Neural cell (in vitro differentiated cells): ENCODE measurements around the gene KIAA1210. TPM values are rescaled to one million over a fixed set of nuclear protein-coding genes. Genes with fewer than 3 reads are reported as not detected.

Experiments
- H2AFZ ChIP-seq: fragments of 200-600, 300-800 bp; sonication (generic), shearing (Covaris generic); 2 replicates; pipeline ENCODE4 v1.6.0; 2014; ENCODE audit warnings: low read depth, mild to moderate bottlenecking, antibody characterized with exemption, low read length, moderate library complexity
- H3F3A ChIP-seq: fragments of 200-600 bp; shearing (Covaris generic); 2 replicates; pipeline ENCODE4 v1.6.1; 2016; ENCODE audit warnings: mild to moderate bottlenecking, moderate library complexity, mixed read lengths, antibody characterized with exemption, low read length; ENCODE audit not compliant: insufficient read depth, poor library complexity, severe bottlenecking
- H3K27ac ChIP-seq: fragments of 200-600, 300-800 bp; sonication (generic), shearing (Covaris generic); 2 replicates; pipeline ENCODE4 v1.5.1; 2014; ENCODE audit warnings: mild to moderate bottlenecking, low read length, moderate library complexity
- H3K27me3 ChIP-seq: fragments of 300-800, 200-600 bp; sonication (generic), shearing (Covaris generic); 2 replicates; pipeline ENCODE4 v1.6.0; 2014; ENCODE audit warnings: mild to moderate bottlenecking, low read depth, low read length, moderate library complexity; ENCODE audit not compliant: insufficient read depth
- H3K36me3 ChIP-seq: fragments of 300-800, 200-600 bp; sonication (generic), shearing (Covaris generic); 2 replicates; pipeline ENCODE4 v1.5.1; 2014; ENCODE audit warnings: mild to moderate bottlenecking, antibody characterized with exemption, low read length, moderate library complexity; ENCODE audit not compliant: insufficient read depth
- H3K4me2 ChIP-seq: fragments of 300-800, 200-600 bp; sonication (generic), shearing (Covaris generic); 2 replicates; pipeline ENCODE4 v1.6.0; 2014; ENCODE audit warnings: mild to moderate bottlenecking, low read length
- H3K4me3 ChIP-seq: fragments of 300-800, 200-600 bp; sonication (generic), shearing (Covaris generic); 2 replicates; pipeline ENCODE4 v1.5.1; 2014; ENCODE audit warnings: mild to moderate bottlenecking, low read length, moderate library complexity
- H3K79me2 ChIP-seq: fragments of 200-600 bp; shearing (Covaris generic); replicated peaks from 2 replicates; pipeline ENCODE4 v1.6.0; 2014; ENCODE audit warnings: mild to moderate bottlenecking, low read length, moderate library complexity; ENCODE audit not compliant: insufficient read depth
- H3K9ac ChIP-seq: fragments of 300-800, 200-600 bp; sonication (generic), shearing (Covaris generic); 2 replicates; pipeline ENCODE4 v1.6.1; 2016; ENCODE audit warnings: mild to moderate bottlenecking, low read length, mixed read lengths
- H3K9me2 ChIP-seq: fragments of 200-600 bp; shearing (Covaris generic); 2 replicates; pipeline ENCODE4 v1.6.1; 2016; ENCODE audit warnings: mild to moderate bottlenecking, low read length, mixed read lengths; ENCODE audit not compliant: insufficient read depth
- H3K9me3 ChIP-seq: fragments of 200-600, 300-800 bp; sonication (generic), shearing (Covaris generic); 2 replicates; pipeline ENCODE4 v1.6.1; 2016; ENCODE audit warnings: mild to moderate bottlenecking, mixed run types, low read length, moderate library complexity, mixed read lengths
- H4K20me1 ChIP-seq: fragments of 200-600 bp; shearing (Covaris generic); 2 replicates; pipeline ENCODE4 v1.6.1; 2016; ENCODE audit warnings: mild to moderate bottlenecking, mixed run types; ENCODE audit not compliant: insufficient read depth
- EP300 ChIP-seq: fragments of 450-650 bp; conservative IDR thresholded peaks from 2 replicates; pipeline ENCODE4 v1.6.1; 2014; ENCODE audit warnings: antibody characterized with exemption, mild to moderate bottlenecking, moderate library complexity; ENCODE audit not compliant: poor library complexity, severe bottlenecking
- EZH2 ChIP-seq: fragments of 200-600, 300-800 bp; shearing (Covaris generic), sonication (generic); IDR thresholded peaks from 2 replicates; pipeline ENCODE4 v1.6.1; 2014; ENCODE audit warnings: antibody characterized with exemption, low read length, borderline replicate concordance, mild to moderate bottlenecking; ENCODE audit not compliant: insufficient read depth, poor library complexity, severe bottlenecking
- MXI1 ChIP-seq: fragments of 450-650 bp; conservative IDR thresholded peaks from 2 replicates; pipeline ENCODE4 v1.6.1; 2014; ENCODE audit warnings: antibody characterized with exemption, mild to moderate bottlenecking; ENCODE audit not compliant: poor library complexity, severe bottlenecking
- POLR2AphosphoS5 ChIP-seq: IDR thresholded peaks from 2 replicates; pipeline ENCODE4 v1.6.1; 2012
- RAD21 ChIP-seq: fragments of 450-650 bp; conservative IDR thresholded peaks from 2 replicates; pipeline ENCODE4 v1.6.1; 2014; ENCODE audit warnings: antibody characterized with exemption, mild to moderate bottlenecking, moderate library complexity
- SMC3 ChIP-seq: fragments of 450-650 bp; conservative IDR thresholded peaks from 2 replicates; pipeline ENCODE4 v1.6.1; 2014; ENCODE audit warnings: antibody characterized with exemption, mild to moderate bottlenecking, moderate library complexity; ENCODE audit not compliant: poor library complexity
- TAF1 ChIP-seq: IDR thresholded peaks from 2 replicates; pipeline ENCODE4 v1.6.1; 2012; ENCODE audit warnings: low read depth
- polyA plus RNA-seq: library from polyadenylated mRNA; depleted of rRNA; stranded (reverse); fragments of >200 nt; gene quantifications from 2 replicates; pipeline ENCODE4 v1.2.3, GENCODE V29; 2014
- TF ChIP-seq, protein P1 (sequence below): fragments of 450-650 bp; IDR thresholded peaks from 2 replicates; pipeline ENCODE4 v1.5.1; 2014; ENCODE audit warnings: antibody characterized with exemption, mild to moderate bottlenecking, moderate library complexity; ENCODE audit not compliant: poor library complexity, severe bottlenecking
- TF ChIP-seq, protein P2 (sequence below): IDR thresholded peaks from 2 replicates; pipeline ENCODE4 v1.6.1; 2012; ENCODE audit warnings: borderline replicate concordance

Gene KIAA1210
- polyA plus RNA-seq, 1 donor from 2014 or later = not detected

DNA sequence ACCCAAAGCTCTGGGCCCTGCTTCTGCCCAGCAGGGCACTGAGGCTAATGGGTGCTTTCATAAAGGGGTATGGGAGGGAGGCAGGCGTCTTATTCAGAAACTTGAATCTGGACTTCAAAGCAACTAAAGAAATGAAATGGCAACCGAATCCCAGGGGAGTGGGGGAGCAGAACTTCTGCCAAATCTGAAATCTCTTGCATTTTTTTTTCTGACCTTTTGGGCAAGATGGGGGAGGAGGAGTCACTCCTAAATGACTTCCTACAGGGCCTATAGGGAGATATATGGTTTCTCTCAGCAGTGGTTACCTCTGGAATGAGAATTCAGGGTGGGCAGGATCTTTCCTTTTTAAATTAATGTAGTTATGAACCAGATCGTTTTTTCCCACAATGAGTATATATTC is 30.6 kb upstream of the KIAA1210 start:
- Histone ChIP-seq H3F3A (no peaks in the 10 kb centered on the region), H3K27me3 (no peaks in the 10 kb centered on the region), H3K4me2 (no peak overlapping the region), H3K9ac (no peak overlapping the region), H3K27ac (no peak overlapping the region), H4K20me1 (no peaks in the 10 kb centered on the region), H3K9me2 (no peaks in the 10 kb centered on the region), H3K9me3 (no peaks in the 10 kb centered on the region), H3K4me3 (no peak overlapping the region), H2AFZ (no peak overlapping the region), H3K36me3 (no peaks in the 10 kb centered on the region), H3K79me2 (no peaks in the 10 kb centered on the region)
- TF ChIP-seq, protein P1, sequence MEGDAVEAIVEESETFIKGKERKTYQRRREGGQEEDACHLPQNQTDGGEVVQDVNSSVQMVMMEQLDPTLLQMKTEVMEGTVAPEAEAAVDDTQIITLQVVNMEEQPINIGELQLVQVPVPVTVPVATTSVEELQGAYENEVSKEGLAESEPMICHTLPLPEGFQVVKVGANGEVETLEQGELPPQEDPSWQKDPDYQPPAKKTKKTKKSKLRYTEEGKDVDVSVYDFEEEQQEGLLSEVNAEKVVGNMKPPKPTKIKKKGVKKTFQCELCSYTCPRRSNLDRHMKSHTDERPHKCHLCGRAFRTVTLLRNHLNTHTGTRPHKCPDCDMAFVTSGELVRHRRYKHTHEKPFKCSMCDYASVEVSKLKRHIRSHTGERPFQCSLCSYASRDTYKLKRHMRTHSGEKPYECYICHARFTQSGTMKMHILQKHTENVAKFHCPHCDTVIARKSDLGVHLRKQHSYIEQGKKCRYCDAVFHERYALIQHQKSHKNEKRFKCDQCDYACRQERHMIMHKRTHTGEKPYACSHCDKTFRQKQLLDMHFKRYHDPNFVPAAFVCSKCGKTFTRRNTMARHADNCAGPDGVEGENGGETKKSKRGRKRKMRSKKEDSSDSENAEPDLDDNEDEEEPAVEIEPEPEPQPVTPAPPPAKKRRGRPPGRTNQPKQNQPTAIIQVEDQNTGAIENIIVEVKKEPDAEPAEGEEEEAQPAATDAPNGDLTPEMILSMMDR = no peak
- TF ChIP-seq EZH2 (no peak), MXI1 (no peak), RAD21 (no peak), TAF1 (no peak), SMC3 (no peak), EP300 (no peak), POLR2AphosphoS5 (no peak)
- TF ChIP-seq, protein P2, sequence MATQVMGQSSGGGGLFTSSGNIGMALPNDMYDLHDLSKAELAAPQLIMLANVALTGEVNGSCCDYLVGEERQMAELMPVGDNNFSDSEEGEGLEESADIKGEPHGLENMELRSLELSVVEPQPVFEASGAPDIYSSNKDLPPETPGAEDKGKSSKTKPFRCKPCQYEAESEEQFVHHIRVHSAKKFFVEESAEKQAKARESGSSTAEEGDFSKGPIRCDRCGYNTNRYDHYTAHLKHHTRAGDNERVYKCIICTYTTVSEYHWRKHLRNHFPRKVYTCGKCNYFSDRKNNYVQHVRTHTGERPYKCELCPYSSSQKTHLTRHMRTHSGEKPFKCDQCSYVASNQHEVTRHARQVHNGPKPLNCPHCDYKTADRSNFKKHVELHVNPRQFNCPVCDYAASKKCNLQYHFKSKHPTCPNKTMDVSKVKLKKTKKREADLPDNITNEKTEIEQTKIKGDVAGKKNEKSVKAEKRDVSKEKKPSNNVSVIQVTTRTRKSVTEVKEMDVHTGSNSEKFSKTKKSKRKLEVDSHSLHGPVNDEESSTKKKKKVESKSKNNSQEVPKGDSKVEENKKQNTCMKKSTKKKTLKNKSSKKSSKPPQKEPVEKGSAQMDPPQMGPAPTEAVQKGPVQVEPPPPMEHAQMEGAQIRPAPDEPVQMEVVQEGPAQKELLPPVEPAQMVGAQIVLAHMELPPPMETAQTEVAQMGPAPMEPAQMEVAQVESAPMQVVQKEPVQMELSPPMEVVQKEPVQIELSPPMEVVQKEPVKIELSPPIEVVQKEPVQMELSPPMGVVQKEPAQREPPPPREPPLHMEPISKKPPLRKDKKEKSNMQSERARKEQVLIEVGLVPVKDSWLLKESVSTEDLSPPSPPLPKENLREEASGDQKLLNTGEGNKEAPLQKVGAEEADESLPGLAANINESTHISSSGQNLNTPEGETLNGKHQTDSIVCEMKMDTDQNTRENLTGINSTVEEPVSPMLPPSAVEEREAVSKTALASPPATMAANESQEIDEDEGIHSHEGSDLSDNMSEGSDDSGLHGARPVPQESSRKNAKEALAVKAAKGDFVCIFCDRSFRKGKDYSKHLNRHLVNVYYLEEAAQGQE = no peak

DNA sequence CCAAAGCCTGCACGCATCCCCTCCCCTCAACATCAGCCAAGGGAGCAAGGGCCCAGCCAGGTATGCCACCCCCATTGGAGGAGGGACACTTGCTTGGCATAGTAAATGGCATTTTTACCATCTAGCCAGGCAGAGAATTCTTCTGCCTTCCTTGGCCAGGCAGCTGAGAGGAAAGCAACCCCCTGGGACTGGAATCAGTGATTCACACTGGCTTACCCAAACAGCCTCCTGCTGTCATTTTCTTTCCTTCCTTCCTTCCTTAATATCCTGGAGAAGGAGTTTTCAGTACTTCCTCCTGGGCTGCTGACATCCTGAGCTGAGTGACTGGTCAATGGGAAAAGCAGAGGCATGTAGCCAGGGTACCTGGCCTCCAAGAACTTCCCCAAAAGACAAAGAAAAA is 28.6 kb upstream of the KIAA1210 start:
- no peak for TF ChIP-seq POLR2AphosphoS5
- no peak for TF ChIP-seq TAF1
- TF ChIP-seq, protein P2 = no peak
- TF ChIP-seq SMC3 = no peak
- TF ChIP-seq, protein P1 = no peak
- no peak for TF ChIP-seq EP300
- TF ChIP-seq EZH2 = no peak
- no peak for TF ChIP-seq RAD21
- TF ChIP-seq MXI1 = no peak
- Histone ChIP-seq H3K27me3 (no peaks in the 10 kb centered on the region), H3K27ac (no peak overlapping the region), H3K4me3 (no peak overlapping the region), H2AFZ (no peak overlapping the region), H3K9ac (no peak overlapping the region), H3K9me2 (no peaks in the 10 kb centered on the region), H3K9me3 (no peaks in the 10 kb centered on the region), H3F3A (no peaks in the 10 kb centered on the region), H3K79me2 (no peaks in the 10 kb centered on the region), H3K36me3 (no peaks in the 10 kb centered on the region), H3K4me2 (no peak overlapping the region), H4K20me1 (no peaks in the 10 kb centered on the region)
